Mucosa of descending colon (tissue), 3 donors: ENCODE data around the gene MERTK. TPM values are rescaled to one million over a fixed set of nuclear protein-coding genes. Genes with fewer than 3 reads are reported as not detected.

Source experiments
- ATAC-seq: fragments of 200-7000 bp; cut with Tn5 transposase; one replicate; pipeline ENCODE4 v1.9.1; 2020; ENCODE audit warnings: mild to moderate bottlenecking, moderate library complexity
- DNase-seq, 3 donors: peaks; one replicate each; pipeline ENCODE4 v3.0.0-alpha.2; 2020
- H3K36me3 ChIP-seq: fragments of 200-600 bp; one replicate; pipeline ENCODE4 v1.8.0; 2021; ENCODE audit warnings: low read depth, mild to moderate bottlenecking
- H3K4me1 ChIP-seq: fragments of 200-600 bp; one replicate; pipeline ENCODE4 v1.8.0; 2021; ENCODE audit warnings: low read depth, mild to moderate bottlenecking
- H3K4me3 ChIP-seq: fragments of 200-600 bp; one replicate; pipeline ENCODE4 v1.8.0; 2021; ENCODE audit warnings: mild to moderate bottlenecking
- H3K9me3 ChIP-seq: fragments of 200-600 bp; one replicate; pipeline ENCODE4 v1.8.0; 2021; ENCODE audit warnings: mild to moderate bottlenecking
- CTCF ChIP-seq: fragments of 200-600 bp; IDR thresholded peaks from one replicate; pipeline ENCODE4 v1.8.0; 2022; ENCODE audit warnings: antibody characterized with exemption, mild to moderate bottlenecking
- intact Hi-C, 2 donors: fragments of 100-400 bp; cut with DNase I in 1 of 2; cut with micrococcal nuclease in 1 of 2; formaldehyde crosslinking; loops; one replicate each; pipeline versions ENCODE4 v1.11.0 to v1.11.1; 2022; cut with DNase I, micrococcal nuclease
- total RNA-seq, 3 donors: library from RNA; stranded (reverse); fragmentation: NEBNext Ultra II Directional in 2 of 3; extraction: Animal tissue kit (Norgen Biotek cat#: 25700) in 2 of 3; gene quantifications; one replicate each; pipeline versions ENCODE4 v1.2.1 to v1.2.4, GENCODE V29; 2021 to 2023
- donor health status: DM: no; HTN: no; CAD: no; lungs with moderate emphysema.
- donor health status: DM: no; HTN: no; CAD: no.
- donor health status: DM: no; HTN: yes; CAD: no.

The MERTK gene
- total RNA-seq, 3 donors from 2014 or later, result 9.3 to 17.2 (median 13.7) TPM

GRCh38 chr2:112073875-112074274 lies 175.5 kb downstream of the MERTK start:
- H3K4me3 ChIP-seq, result no peak overlapping the region
- H3K4me1 ChIP-seq, result peaks cover 12% of the 10 kb centered on the region
- no peaks in the 10 kb centered on the region for H3K36me3 ChIP-seq
- intact Hi-C loops, result no loop called here
- H3K9me3 ChIP-seq, result no peaks in the 10 kb centered on the region
- ATAC-seq, result peak; percentile 80
- DNase-seq, result no peak
- TF ChIP-seq CTCF, result no peak

- Histone ChIP-seq H3K36me3 (no peaks in the 10 kb centered on the region), H3K9me3 (no peaks in the 10 kb centered on the region), H3K4me3 (no peak overlapping the region), H3K4me1 (peaks cover 12% of the 10 kb centered on the region)
- intact Hi-C loops, result no loop called here
- no peak for DNase-seq
- no peak for TF ChIP-seq CTCF
- ATAC-seq, result no peak
These were observed 176.1 kb downstream of the MERTK start for GRCh38 chr2:112074506-112074905.

DNA sequence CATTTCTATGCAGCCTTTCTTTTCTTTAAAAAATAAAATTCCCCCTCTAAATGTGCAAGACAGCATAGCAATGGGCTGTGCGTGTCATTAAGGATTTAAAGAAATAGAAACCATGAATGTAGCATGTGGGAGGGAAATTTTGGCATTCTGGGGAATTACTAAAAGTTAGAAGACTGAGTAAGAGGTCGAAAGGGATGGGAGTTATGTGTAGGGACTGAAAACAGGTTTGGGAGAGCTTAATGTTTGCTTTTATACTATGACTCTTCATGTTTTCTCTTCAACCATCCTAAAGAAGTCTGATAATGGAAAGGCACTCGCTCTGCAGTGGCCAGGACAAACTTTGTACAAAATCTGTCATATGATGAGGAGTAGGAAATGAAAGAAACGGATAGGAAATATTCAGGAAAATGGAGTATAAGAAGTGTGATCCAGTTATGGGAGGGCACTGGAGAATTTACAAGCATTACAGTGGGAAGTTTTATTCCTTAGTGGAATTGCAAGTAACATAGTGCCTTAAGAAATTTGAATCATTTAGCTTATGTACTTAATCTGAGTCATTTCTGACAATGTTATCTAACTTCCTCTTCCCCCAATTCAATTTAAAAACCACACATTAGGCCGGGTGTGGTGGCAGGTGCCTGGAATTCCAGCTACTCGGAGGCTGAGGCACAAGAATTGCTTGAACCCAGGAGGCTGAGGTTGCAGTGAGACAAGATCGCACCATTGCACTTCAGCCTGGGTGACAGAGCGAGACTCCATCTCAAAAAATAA lies 177.3 kb downstream of the MERTK start:
- Histone ChIP-seq H3K9me3 (no peaks in the 10 kb centered on the region), H3K36me3 (no peaks in the 10 kb centered on the region), H3K4me3 (no peak overlapping the region), H3K4me1 (peaks cover 12% of the 10 kb centered on the region)
- TF ChIP-seq CTCF, result no peak
- DNase-seq (no peak), ATAC-seq (peak; percentile 83)
- intact Hi-C loops, result no loop called here

GRCh38 chr2:112077814-112078213 lies 179.4 kb downstream of the MERTK start:
- Histone ChIP-seq H3K4me3 (no peak overlapping the region), H3K36me3 (no peaks in the 10 kb centered on the region), H3K4me1 (peaks cover 12% of the 10 kb centered on the region), H3K9me3 (no peaks in the 10 kb centered on the region)
- intact Hi-C loops, result no loop called here
- TF ChIP-seq CTCF, result no peak
- ATAC-seq, result no peak
- DNase-seq, result no peak

Other genes starting within 250 kb of the MERTK start
- 10 to 100 TPM; 29.4 to 40.9 (median 34.6) TPM for gene ANAPC1, start 14.4 kb upstream of the MERTK start, total RNA-seq
- gene TMEM87B, start 156.7 kb downstream of the MERTK start, total RNA-seq, result 10 to 100 TPM; 39.2 to 72.2 (median 55.7) TPM
- gene FBLN7, start 239.8 kb downstream of the MERTK start, total RNA-seq, result 1 to 10 TPM in 1 of 3 donors, under 1 TPM in 2; 0.72 to 2.2 (median 0.94) TPM